ENCODE measurements around the gene HSDL2.
"Not testable (repeated sequence)": the region's sequence is repeated elsewhere in the genome, so short reads cannot be mapped to it uniquely, and the experiment has no call there.

The HSDL2 gene

GRCh38 chr9:112380102-112380824, at the start of gene HSDL2:
Gene HSDL2, plus strand, starts transcription at chr9:112380108. Its CDS starts 56 bp downstream, at chr9:112380164.
- no peak for DNase-seq

GRCh38 chr9:112331674-112331952, 48.3 kb upstream of the HSDL2 start:
- no peak for DNase-seq

GRCh38 chr9:112332214-112332613, 47.7 kb upstream of the HSDL2 start:
- DNase-seq = no peak

GRCh38 chr9:112332674-112332976, 47.3 kb upstream of the HSDL2 start:
- DNase-seq = peak; percentile 53

- DNase-seq = peak; percentile 76
Measured at GRCh38 chr9:112332977-112333638, 46.8 kb upstream of the HSDL2 start, which contains the start of gene PTBP3. Gene PTBP3, minus strand, starts transcription at chr9:112333619. Its CDS starts 35,754 bp downstream, at chr9:112297865.

DNA sequence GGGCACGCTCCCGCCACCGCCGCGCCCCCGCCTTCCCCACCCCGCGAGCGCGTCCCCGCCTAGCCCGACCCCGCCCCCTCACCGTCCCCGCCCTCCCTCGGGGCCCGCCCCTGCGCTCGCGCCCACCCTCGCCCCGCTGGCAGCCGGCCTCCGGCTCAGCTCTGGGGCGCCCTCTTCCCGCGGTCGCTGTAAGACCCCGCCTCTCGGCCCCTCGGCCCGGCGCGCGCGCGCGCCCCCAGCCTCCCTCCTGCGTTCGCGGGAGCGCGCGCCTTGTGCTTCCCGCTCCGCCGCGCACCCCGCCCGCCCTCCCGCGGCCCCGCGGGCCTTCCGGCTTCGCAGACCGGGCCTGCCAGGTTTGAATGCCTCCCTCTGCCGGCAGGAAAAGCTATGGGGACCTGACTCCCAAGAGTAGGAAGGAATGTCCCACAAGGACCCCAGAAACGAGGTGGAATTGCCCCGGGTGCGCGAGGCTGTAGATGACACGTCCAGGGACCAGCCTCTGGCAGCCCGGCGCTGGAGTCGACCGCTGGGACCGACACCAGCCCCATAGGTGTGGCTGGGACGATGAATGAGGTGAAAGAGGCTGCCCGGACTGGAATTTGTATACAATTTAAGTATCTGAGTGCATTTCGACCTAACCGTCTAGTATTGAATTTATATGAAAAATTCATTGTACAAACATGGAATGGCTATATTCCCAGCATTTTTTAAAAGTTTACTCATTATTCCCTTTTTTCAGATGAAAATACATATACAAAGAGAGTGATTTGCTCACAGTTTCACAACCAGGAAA, 46.1 kb upstream of the HSDL2 start:
- DNase-seq = peak; percentile 76

GRCh38 chr9:112334432-112334841, 45.5 kb upstream of the HSDL2 start:
- no peak for DNase-seq

DNA sequence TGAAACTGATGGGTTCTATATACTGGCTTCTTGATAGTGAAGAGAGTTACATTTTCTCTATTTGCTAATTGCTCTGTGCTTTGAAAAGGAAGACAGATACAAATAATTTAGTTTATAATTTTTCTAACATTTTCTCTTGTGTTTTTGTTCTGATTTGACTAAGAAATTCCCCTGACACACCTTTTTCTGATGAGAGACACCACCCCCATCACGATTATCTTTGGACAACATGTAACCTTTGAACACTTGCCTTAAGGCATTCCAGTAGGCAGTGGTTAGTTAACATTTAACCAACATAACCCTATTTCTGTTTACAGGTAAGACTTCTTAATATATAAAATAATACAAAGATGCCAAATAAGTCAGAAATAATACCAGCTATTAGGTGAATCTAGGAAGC, 42.4 kb upstream of the HSDL2 start:
- no peak for DNase-seq

GRCh38 chr9:112338561-112338960, 41.3 kb upstream of the HSDL2 start:
- no peak for DNase-seq

DNA sequence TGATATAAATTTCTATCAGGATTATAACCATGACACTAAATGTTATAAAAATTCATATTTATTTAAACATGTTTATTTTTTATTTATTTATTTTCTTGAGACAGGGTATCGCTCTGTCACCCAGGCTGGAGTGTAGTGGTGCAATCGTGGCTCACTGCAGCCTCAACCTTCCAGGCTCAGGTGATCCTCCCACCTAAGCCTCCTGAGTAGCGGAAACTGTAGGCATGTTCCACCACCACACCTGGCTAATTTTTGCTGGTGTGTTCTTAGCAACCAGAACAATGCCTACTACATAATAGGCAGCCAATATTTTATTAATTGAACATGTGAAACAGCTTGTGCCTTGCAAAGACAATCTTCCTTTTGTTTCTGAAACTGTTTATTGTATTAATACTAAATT, 40.0 kb upstream of the HSDL2 start:
- no peak for DNase-seq

DNA sequence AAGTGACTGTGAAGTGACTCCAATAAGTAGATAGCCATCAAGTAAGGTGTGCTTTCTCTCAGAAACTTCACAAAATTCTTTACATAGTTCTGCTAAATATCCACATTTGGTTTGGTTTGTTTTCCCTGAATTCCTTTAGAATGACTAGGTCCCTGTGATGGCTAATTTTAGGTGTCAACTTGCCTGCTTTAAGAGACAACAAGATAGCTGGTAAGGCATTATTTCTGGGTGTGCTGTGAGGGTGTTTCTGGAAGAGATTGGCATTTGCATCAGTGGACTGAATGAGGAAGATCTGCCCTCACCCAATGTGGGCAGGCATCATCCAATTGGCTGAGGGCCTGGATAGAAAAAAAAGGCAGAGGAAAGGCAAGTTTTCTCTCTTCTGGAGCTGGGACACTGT, 38.2 kb upstream of the HSDL2 start:
- no peak for DNase-seq

DNA sequence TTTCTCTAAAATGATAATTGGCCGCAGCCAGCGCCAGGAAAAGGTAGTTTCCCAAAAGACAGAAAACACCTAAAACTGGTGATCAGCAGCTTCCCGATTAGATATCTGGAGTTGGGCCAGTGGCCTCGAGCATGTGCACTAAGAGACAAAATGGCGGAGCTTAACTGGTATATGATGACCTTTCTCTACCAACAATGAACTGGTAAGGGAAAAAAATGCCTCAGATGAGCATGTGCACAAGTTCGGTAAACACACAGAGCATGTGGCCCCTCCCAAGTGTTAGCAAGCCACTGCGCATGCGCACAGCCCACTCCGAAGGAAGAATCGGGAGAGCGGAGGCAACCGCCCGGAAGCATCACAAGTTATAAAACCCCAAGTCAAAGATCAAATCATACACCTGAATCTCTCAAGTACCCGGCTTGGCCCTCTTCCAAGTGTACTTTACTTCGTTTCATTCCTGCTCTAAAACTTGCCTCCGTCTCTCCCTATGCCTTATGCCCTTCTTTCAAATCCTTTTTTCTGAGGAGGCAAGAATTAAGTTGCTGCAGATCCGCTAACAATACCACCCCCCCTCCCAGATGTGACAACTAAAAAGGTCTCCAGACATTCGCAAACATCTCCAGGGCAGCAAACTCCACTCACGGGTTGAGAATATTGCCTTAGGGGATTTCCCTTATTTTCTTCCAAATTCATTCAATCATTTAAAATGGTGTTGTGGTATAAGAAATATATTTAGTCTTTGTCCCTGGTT, 31.5 kb upstream of the HSDL2 start:
- peak; percentile 47 for DNase-seq

DNA sequence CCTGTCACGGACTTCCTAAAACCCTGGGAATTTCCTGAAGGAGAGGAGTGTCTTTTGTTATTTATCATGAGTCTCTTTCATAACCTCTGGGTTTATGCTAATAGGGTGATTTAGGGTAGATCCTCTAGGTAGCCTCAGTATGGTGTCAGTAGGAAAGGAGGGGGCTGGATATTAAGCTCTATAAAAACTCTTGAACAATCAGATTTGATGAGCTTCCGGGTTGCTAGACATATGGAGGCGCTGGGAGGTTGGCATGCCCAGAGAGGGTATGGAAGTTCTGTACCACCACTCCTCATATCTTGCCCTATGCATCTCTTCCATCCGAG, 30.9 kb upstream of the HSDL2 start:
- DNase-seq = no peak

- no peak for DNase-seq
Measured at GRCh38 chr9:112351184-112351583, 28.7 kb upstream of the HSDL2 start.

GRCh38 chr9:112352209-112352608, 27.7 kb upstream of the HSDL2 start:
- no peak for DNase-seq

DNA sequence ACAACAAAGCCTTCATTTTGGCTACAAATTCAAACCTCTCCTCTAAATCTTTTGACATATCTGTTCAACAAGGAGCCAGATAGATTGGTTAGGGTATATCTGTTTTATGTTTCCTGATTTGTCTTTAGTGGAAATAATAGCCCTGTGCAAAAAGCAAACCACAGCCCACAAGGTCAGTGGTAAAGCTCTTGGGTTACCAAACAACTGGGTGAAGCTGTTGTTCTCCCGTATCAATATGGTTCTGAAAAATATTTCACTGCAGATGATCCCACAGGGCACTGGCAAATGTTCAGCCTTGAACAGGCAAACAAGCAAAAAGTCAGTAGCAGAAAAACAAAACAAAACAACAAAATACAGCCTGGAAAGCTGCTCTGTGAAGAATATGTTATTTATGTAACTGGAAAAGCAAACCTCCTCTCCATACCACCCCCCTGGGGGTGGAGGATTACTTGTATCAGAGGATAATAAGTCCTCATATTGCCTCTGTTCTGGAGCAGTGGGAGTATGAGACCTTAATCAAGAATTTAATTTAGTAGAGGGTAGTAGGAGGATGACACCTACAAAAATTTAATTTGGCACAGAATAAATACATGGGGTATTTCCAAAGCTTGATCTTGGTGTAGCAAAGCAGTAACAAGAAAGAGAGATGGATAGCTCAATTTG, 25.7 kb upstream of the HSDL2 start:
- DNase-seq = no peak

DNA sequence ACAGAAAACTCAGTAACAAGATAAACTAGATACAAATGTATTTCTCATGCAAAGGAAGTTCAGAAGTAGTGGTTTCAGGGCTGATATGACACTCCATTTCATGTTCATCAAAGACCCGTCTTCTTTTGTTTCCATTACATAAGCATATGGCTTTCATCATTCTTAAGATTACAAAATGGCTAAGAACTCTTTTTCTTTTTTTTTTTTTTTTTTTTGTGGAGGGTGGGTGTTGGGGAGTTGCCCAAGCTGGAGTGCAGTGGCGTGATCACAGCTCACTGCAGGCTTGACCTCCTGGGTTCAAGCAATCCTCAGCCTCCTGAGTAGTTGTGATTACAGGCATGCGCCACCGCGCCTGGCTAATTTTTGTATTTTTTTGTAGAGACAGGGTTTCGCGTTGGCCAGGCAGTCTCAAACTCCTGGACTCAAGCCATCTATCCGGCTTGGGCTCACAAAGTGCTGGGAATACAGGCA, 24.4 kb upstream of the HSDL2 start:
- DNase-seq = no peak

DNA sequence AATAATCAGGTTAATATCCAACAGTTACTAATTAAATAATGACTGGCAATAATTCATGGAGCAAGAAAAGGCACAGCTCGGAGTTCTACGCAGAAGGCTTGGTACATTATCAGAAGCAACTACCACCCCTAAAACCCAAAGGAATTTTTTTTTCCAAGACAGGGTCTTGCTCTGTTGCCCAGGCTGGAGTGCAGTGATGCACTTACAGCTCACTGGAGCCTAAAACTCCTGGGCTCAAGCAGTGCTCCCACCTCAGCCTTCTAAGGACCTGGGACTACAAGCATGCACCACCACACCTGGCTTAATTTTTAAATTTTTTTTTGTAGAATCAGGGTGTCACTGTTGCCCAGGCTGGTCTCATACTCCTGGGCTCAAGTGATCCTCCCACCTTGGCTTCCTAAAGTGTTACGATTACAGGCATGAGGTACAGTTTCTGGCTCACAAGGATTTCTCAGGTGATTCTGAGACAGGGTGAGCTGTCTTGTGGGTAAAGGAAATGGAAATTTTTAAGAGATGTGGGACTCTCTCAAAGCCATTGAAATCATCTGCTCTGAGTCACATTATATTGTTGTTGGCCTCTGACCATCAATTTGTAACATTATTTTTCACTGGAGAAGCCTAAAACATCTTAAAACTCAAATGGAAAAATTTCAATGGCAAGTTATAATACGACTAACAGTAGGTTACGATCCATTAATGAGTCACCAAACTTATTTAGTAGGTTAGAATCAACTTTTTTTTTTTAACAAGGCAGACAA, 19.7 kb upstream of the HSDL2 start:
- DNase-seq = no peak

DNA sequence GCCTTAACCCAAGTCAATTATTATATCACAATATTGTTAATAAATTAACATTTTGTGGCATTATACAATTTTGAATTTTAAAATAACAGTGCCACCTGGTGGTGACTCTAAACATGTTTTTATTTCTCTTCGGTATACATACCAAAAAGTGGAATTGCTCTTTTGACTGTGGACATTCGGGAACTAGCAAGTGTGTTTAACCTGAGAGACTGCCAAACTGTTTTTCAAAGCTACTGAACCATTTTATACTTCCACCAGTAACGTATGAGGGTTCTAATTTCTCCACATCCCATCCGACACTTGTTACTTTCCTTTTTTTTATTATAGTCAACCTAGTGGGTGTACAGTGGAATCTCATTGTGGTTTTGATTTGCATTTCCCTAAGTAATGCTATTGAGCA, 18.3 kb upstream of the HSDL2 start:
- no peak for DNase-seq

DNA sequence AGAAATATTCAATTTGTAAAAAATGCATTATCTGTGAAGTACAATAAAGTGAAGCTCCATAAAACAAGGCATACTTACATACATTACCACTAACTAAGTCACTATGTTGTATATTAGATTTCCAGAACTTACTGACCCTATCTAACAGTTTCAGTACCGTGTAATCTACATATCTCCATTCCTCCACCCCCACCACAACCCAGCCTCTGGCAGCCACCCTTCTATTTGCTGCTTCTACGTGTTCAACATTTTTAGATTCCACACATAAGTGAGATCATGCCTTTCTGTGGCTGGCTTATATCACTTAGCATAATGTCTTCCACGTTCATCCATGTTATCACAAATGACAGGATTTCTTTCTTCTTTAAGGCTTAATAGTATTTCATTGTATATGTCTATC, 15.1 kb upstream of the HSDL2 start:
- DNase-seq = no peak

DNA sequence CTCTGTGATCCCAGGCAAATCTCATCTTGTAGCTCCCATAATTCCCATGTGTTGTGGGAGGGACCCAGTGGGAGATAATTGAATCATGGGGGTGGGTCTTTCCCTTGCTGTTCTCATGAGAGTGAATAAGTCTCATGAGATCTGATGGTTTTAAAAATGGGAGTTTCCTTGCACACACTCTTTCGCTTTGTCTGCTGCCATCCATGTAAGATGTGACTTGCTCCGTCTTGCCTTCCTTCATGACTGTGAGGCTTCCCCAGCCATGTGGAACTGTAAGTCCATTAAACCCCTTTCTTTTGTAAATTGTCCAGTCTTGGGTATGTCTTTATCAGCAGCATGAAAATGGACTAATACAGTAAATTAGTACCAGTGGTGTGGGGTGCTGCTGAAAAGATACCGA, 14.7 kb upstream of the HSDL2 start:
- DNase-seq = not testable (repeated sequence)

DNA sequence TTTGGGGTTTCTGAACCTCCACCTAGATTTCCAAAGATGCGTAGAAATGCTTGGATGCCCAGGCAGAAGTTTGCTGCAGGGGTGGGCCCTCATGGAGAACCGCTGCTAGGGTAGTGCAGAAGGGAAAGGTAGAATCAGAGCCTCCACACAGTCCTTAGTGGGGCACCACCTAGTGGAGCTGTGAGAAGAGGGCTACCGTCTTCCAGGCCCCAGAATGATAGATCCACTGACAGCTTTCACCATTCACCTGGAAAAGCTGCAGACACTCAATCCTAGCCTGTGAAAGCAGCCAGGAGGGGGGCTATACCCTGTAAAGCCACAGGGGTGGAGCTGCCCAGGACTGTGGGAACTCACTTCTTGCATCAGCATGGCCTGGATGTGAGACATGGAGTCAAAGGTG, 13.3 kb upstream of the HSDL2 start:
- no peak for DNase-seq
